Fibroblast of the aortic adventitia (primary cell): ENCODE data around the gene MICU1. TPM values are rescaled to one million over a fixed set of nuclear protein-coding genes. Genes with fewer than 3 reads are reported as not detected.

Experiments
- DNase-seq: peaks from one replicate; pipeline ENCODE4 v3.0.0-alpha.2; 2010; ENCODE audit warnings: low read depth
- H3K4me3 ChIP-seq: 2 replicates; pipeline ENCODE4 v1.5.1; 2011; ENCODE audit warnings: low read depth, mild to moderate bottlenecking, control low read depth, low read length, moderate library complexity
- total RNA-seq: library from RNA; depleted of rRNA; stranded (reverse); fragments of >200 nt; gene quantifications from 2 replicates; pipeline ENCODE4 v1.2.3, GENCODE V29; 2012; ENCODE audit warnings: low replicate concordance
- TF ChIP-seq, protein P1 (sequence below): IDR thresholded peaks from 2 replicates; pipeline ENCODE4 v1.5.1; 2011; ENCODE audit warnings: mild to moderate bottlenecking, low read length, control low read depth, inconsistent platforms; ENCODE audit not compliant: insufficient read depth

The MICU1 gene
- total RNA-seq, 1 donor = 58.3 TPM

DNA sequence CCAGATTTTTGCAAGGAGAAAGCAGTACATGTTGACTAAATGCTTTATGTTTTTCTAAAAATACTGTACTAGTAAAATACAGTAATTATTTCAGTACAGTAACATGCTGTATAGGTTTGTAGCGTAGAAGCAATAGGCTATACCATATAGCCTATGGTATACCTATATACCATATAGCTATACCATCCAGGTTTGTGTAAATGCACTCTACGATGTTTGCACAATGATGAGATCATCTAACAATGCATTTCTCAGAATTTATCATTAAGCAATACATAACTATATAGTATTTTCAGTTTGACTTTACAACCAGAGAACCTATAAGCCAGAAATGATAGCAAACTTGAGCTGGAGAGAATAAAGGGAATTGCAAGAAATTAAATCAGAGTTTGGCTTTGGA, 161.4 kb downstream of the MICU1 start:
- TF ChIP-seq, protein P1, sequence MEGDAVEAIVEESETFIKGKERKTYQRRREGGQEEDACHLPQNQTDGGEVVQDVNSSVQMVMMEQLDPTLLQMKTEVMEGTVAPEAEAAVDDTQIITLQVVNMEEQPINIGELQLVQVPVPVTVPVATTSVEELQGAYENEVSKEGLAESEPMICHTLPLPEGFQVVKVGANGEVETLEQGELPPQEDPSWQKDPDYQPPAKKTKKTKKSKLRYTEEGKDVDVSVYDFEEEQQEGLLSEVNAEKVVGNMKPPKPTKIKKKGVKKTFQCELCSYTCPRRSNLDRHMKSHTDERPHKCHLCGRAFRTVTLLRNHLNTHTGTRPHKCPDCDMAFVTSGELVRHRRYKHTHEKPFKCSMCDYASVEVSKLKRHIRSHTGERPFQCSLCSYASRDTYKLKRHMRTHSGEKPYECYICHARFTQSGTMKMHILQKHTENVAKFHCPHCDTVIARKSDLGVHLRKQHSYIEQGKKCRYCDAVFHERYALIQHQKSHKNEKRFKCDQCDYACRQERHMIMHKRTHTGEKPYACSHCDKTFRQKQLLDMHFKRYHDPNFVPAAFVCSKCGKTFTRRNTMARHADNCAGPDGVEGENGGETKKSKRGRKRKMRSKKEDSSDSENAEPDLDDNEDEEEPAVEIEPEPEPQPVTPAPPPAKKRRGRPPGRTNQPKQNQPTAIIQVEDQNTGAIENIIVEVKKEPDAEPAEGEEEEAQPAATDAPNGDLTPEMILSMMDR = no peak
- no peak for DNase-seq
- no peak overlapping the region for H3K4me3 ChIP-seq

- no peak overlapping the region for H3K4me3 ChIP-seq
- TF ChIP-seq, protein P1 = no peak
- no peak for DNase-seq
Measured at GRCh38 chr10:72462261-72462660, 163.6 kb downstream of the MICU1 start.

GRCh38 chr10:72461085-72461484, 164.8 kb downstream of the MICU1 start:
- TF ChIP-seq, protein P1 = no peak
- no peak overlapping the region for H3K4me3 ChIP-seq
- DNase-seq = no peak

- no peak for DNase-seq
- no peak overlapping the region for H3K4me3 ChIP-seq
- TF ChIP-seq, protein P1 = no peak
Measured at GRCh38 chr10:72460284-72460876, 165.5 kb downstream of the MICU1 start.

DNA sequence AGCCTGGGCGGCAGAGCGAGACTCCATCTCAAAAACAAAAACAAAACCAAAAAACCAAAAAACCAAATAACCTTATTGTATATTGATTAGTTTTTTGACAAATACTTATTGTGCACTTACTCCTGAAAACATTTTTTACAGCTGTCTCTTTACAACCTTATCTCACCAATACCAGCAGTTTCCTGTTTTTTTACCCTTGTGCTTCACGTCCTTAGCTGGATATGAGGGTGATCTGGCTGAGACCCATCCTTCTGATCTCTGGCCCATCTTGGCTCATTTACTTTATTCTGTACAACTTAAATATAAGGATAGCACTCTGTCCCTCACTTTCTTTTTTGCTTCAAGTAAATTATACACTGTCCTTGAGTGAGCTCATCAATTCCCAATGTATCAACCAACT, 166.6 kb downstream of the MICU1 start:
- no peak overlapping the region for H3K4me3 ChIP-seq
- no peak for DNase-seq
- TF ChIP-seq, protein P1 = no peak

- TF ChIP-seq, protein P1 = no peak
- no peak for DNase-seq
- H3K4me3 ChIP-seq = no peak overlapping the region
Measured at GRCh38 chr10:72455889-72456595, 169.8 kb downstream of the MICU1 start.

- DNase-seq = no peak
- TF ChIP-seq, protein P1 = no peak
- H3K4me3 ChIP-seq = no peak overlapping the region
Measured at GRCh38 chr10:72449941-72450441, 175.9 kb downstream of the MICU1 start.
